OCI-M2 (cell line): ENCODE data around the gene OR6J1.
"Not testable (repeated sequence)": the region's sequence is repeated elsewhere in the genome, so short reads cannot be mapped to it uniquely, and the experiment has no call there.

ENCODE experiments used
- DNase-seq: peaks from one replicate; lab custom pipeline; 2025; ENCODE audit not compliant: unreplicated experiment; lab: John Stamatoyannopoulos, UW

Gene OR6J1

GRCh38 chr14:22644305-22644635 is at the start of gene OR6J1:
Gene OR6J1, minus strand, starts transcription at chr14:22644352. Its CDS starts 9,541 bp downstream, at chr14:22634811.
- no peak for DNase-seq

- no peak for DNase-seq
These were observed 48.0 kb upstream of the OR6J1 start for GRCh38 chr14:22692194-22692593.

- no peak for DNase-seq
These were observed 47.0 kb upstream of the OR6J1 start for GRCh38 chr14:22691171-22691570.

- DNase-seq = no peak
These were observed 45.0 kb upstream of the OR6J1 start for GRCh38 chr14:22689199-22689598.

GRCh38 chr14:22687969-22688368 is 43.8 kb upstream of the OR6J1 start:
- not testable (repeated sequence) for DNase-seq

- not testable (repeated sequence) for DNase-seq
These were observed 42.0 kb upstream of the OR6J1 start for GRCh38 chr14:22686176-22686611.

- no peak for DNase-seq
These were observed 41.3 kb upstream of the OR6J1 start for GRCh38 chr14:22685467-22685866.

- DNase-seq = not testable (repeated sequence)
These were observed 39.3 kb upstream of the OR6J1 start for GRCh38 chr14:22683428-22683827.

- no peak for DNase-seq
These were observed 34.1 kb upstream of the OR6J1 start for GRCh38 chr14:22678221-22678620.

- not testable (repeated sequence) for DNase-seq
These were observed 33.4 kb upstream of the OR6J1 start for GRCh38 chr14:22677551-22677950.

GRCh38 chr14:22671622-22672021 is 27.5 kb upstream of the OR6J1 start:
- no peak for DNase-seq

- no peak for DNase-seq
These were observed 24.7 kb upstream of the OR6J1 start for GRCh38 chr14:22668863-22669262.

GRCh38 chr14:22668417-22668816 is 24.3 kb upstream of the OR6J1 start:
- DNase-seq = no peak

GRCh38 chr14:22667881-22668280 is 23.7 kb upstream of the OR6J1 start:
- no peak for DNase-seq

- no peak for DNase-seq
These were observed 22.2 kb upstream of the OR6J1 start for GRCh38 chr14:22666203-22666893.

GRCh38 chr14:22664261-22664660 is 20.1 kb upstream of the OR6J1 start:
- no peak for DNase-seq

- no peak for DNase-seq
These were observed 16.5 kb upstream of the OR6J1 start for GRCh38 chr14:22660654-22661053.

GRCh38 chr14:22658946-22659345 is 14.8 kb upstream of the OR6J1 start:
- DNase-seq = no peak

- no peak for DNase-seq
These were observed 13.7 kb upstream of the OR6J1 start for GRCh38 chr14:22657861-22658260.

GRCh38 chr14:22656945-22657731 is 13.0 kb upstream of the OR6J1 start:
- no peak for DNase-seq

- DNase-seq = no peak
These were observed 12.1 kb upstream of the OR6J1 start for GRCh38 chr14:22656226-22656625.

GRCh38 chr14:22653012-22653621 is 9.0 kb upstream of the OR6J1 start:
- no peak for DNase-seq
